NCI-H2227 treated with DMSO at 0.1 percent for 48 hours (cell line): ENCODE measurements around the gene GATM.
"Not testable (repeated sequence)": the region's sequence is repeated elsewhere in the genome, so short reads cannot be mapped to it uniquely, and the experiment has no call there.

Source experiments
- DNase-seq: peaks from one replicate; lab custom pipeline; 2025; lab: John Stamatoyannopoulos, UW

GATM gene

GRCh38 chr15:45387380-45388007 is 9.2 kb upstream of the GATM start:
- DNase-seq, result no peak

- no peak for DNase-seq
These were observed 8.6 kb upstream of the GATM start for GRCh38 chr15:45386974-45387373.

GRCh38 chr15:45386420-45386819 is 8.1 kb upstream of the GATM start:
- no peak for DNase-seq

- DNase-seq, result no peak
These were observed 7.2 kb upstream of the GATM start for GRCh38 chr15:45385590-45385989.

- DNase-seq, result no peak
These were observed 6.4 kb upstream of the GATM start for GRCh38 chr15:45384700-45385099.

GRCh38 chr15:45378913-45379262 is 544 bp upstream of the GATM start:
- DNase-seq, result no peak

- DNase-seq, result peak; percentile 7
These were observed 665 bp downstream of the GATM start for GRCh38 chr15:45377609-45378148.

- DNase-seq, result no peak
These were observed 1.3 kb downstream of the GATM start for GRCh38 chr15:45376967-45377608.

- DNase-seq, result no peak
These were observed 1.9 kb downstream of the GATM start for GRCh38 chr15:45376300-45376928.

- no peak for DNase-seq
These were observed 2.5 kb downstream of the GATM start for GRCh38 chr15:45375836-45376235.

- no peak for DNase-seq
These were observed 4.4 kb downstream of the GATM start for GRCh38 chr15:45373976-45374375.

GRCh38 chr15:45372041-45372995 is 6.0 kb downstream of the GATM start:
- no peak for DNase-seq

GRCh38 chr15:45371546-45371945 is 6.8 kb downstream of the GATM start:
- DNase-seq, result no peak

- not testable (repeated sequence) for DNase-seq
These were observed 8.3 kb downstream of the GATM start for GRCh38 chr15:45370042-45370441.

GRCh38 chr15:45367222-45367621 is 11.1 kb downstream of the GATM start:
- DNase-seq, result not testable (repeated sequence)

GRCh38 chr15:45364271-45364670 is 14.1 kb downstream of the GATM start:
- DNase-seq, result no peak

GRCh38 chr15:45363801-45364200 is 14.5 kb downstream of the GATM start:
- no peak for DNase-seq

- DNase-seq, result no peak
These were observed 15.0 kb downstream of the GATM start for GRCh38 chr15:45363334-45363733.

- no peak for DNase-seq
These were observed 15.9 kb downstream of the GATM start for GRCh38 chr15:45362419-45362818.

GRCh38 chr15:45361878-45362277 is 16.5 kb downstream of the GATM start:
- DNase-seq, result no peak

GRCh38 chr15:45355860-45356259 is 22.5 kb downstream of the GATM start:
- DNase-seq, result no peak

GRCh38 chr15:45354711-45355110 is 23.6 kb downstream of the GATM start:
- no peak for DNase-seq
